Testis (tissue), 2 donors: ENCODE data around the gene BLOC1S6.

ENCODE experiments used
- CTCF ChIP-seq, 3 experiments: fragments of 450-650 bp in 2 of 3; fragments of 200-600 bp in 1 of 3; sonication (generic) in 1 of 3; IDR thresholded peaks; one replicate each; pipeline ENCODE4 v1.5.1; 2016 to 2019; ENCODE audit warnings: antibody characterized with exemption in 3 of 3, mild to moderate bottlenecking in 2 of 3, moderate library complexity in 1 of 3
- POLR2A ChIP-seq: fragments of 450-650 bp; IDR thresholded peaks from one replicate; pipeline ENCODE4 v1.6.1; 2017; ENCODE audit warnings: antibody characterized with exemption, mild to moderate bottlenecking, moderate library complexity

GRCh38 chr15:45635191-45635638, 48.0 kb downstream of the BLOC1S6 start:
- TF ChIP-seq CTCF (IDR thresholded peaks at IDR 0.05) (peak in 1 of 3 experiments; percentile 36), POLR2A (no peak)
